SK-N-SH (cell line): ENCODE results near the gene ATF7IP2. TPM values are rescaled to one million over a fixed set of nuclear protein-coding genes. Genes with fewer than 3 reads are reported as not detected.

Experiments
- CTCF ChIA-PET: fragments of 300-600, 350-600 bp; formaldehyde crosslinking; extraction: SDS; loops from one replicate; lab custom pipeline; 2021; lab: Yijun Ruan, JAX
- POLR2A ChIA-PET: fragments of 350-600 bp; sonication (Branson Sonifier 250); formaldehyde crosslinking; extraction: SDS; loops from one replicate; lab custom pipeline; 2020; ENCODE audit warnings: antibody characterized with exemption, inconsistent platforms; lab: Yijun Ruan, JAX
- DNase-seq: peaks from one replicate; pipeline ENCODE4 v3.0.0; 2012
- H2AFZ ChIP-seq: fragments of 200-600 bp; sonication (generic); 2 replicates; pipeline ENCODE4 v1.8.1; 2016; ENCODE audit warnings: antibody characterized with exemption, mild to moderate bottlenecking, low read depth
- H3F3A ChIP-seq: fragments of 200-600 bp; sonication (generic); replicated peaks from 2 replicates; pipeline ENCODE3; 2016; ENCODE audit warnings: antibody characterized with exemption, mild to moderate bottlenecking; ENCODE audit not compliant: insufficient read depth
- H3K27ac ChIP-seq, 2 experiments: fragments of 200-500 bp in 1 of 2; fragments of 200-600 bp in 1 of 2; sonication (Bioruptor generic) in 1 of 2; sonication (generic), shearing (Covaris generic) in 1 of 2; 2 replicates each; pipeline versions ENCODE4 v1.5.1 to v1.6.1; 2014 to 2016; ENCODE audit warnings: low read depth in 2 of 2, inconsistent platforms in 1 of 2, low read length in 1 of 2, mild to moderate bottlenecking in 1 of 2, mixed read lengths in 1 of 2
- H3K27me3 ChIP-seq: fragments of 200-600 bp; sonication (generic), shearing (Covaris generic); 2 replicates; pipeline ENCODE4 v1.6.1; 2016; ENCODE audit warnings: mixed run types; ENCODE audit not compliant: insufficient read depth
- H3K36me3 ChIP-seq, 2 experiments: fragments of 200-500 bp in 1 of 2; fragments of 200-600 bp in 1 of 2; sonication (Bioruptor generic) in 1 of 2; sonication (generic) in 1 of 2; replicated peaks in 1 of 2; 2 replicates each; pipeline versions ENCODE3 to v1.5.1; 2014 to 2016; ENCODE audit warnings: low read length in 1 of 2, mild to moderate bottlenecking in 1 of 2; ENCODE audit not compliant: insufficient read depth in 2 of 2, control insufficient read depth in 1 of 2
- H3K4me1 ChIP-seq, 2 experiments: fragments of 200-500 bp in 1 of 2; fragments of 200-600 bp in 1 of 2; sonication (Bioruptor generic) in 1 of 2; sonication (generic), shearing (Covaris generic) in 1 of 2; 2 replicates each; pipeline versions ENCODE4 v1.5.1 to v1.6.1; 2014 to 2016; ENCODE audit warnings: low read depth in 1 of 2, low read length in 1 of 2, mixed run types in 1 of 2; ENCODE audit not compliant: insufficient read depth in 2 of 2, control insufficient read depth in 1 of 2
- H3K4me2 ChIP-seq: fragments of 200-600 bp; sonication (generic), shearing (Covaris generic); 2 replicates; pipeline ENCODE4 v1.6.1; 2017; ENCODE audit warnings: mixed run types
- H3K4me3 ChIP-seq, 2 experiments: fragments of 200-500 bp in 1 of 2; fragments of 200-600 bp in 1 of 2; sonication (Bioruptor generic) in 1 of 2; sonication (generic), shearing (Covaris generic) in 1 of 2; 2 replicates each; pipeline versions ENCODE4 v1.5.1 to v1.8.1; 2014 to 2016; ENCODE audit warnings: low read depth in 2 of 2, inconsistent platforms in 1 of 2, low read length in 1 of 2, mild to moderate bottlenecking in 1 of 2, mixed read lengths in 1 of 2, moderate library complexity in 1 of 2
- H3K79me2 ChIP-seq: fragments of 200-600 bp; sonication (generic); 2 replicates; pipeline ENCODE4 v1.8.1; 2017; ENCODE audit warnings: mild to moderate bottlenecking; ENCODE audit not compliant: insufficient read depth
- H3K9ac ChIP-seq: fragments of 200-600 bp; sonication (generic); 2 replicates; pipeline ENCODE4 v1.6.1; 2017; ENCODE audit warnings: mixed run types
- H3K9me2 ChIP-seq: fragments of 200-600 bp; sonication (generic); 2 replicates; pipeline ENCODE4 v1.6.1; 2017; ENCODE audit warnings: mixed run types
- H3K9me3 ChIP-seq: fragments of 200-600 bp; sonication (generic); 2 replicates; pipeline ENCODE4 v1.6.1; 2017; ENCODE audit warnings: mixed run types, mild to moderate bottlenecking, moderate library complexity
- H4K20me1 ChIP-seq: fragments of 200-600 bp; sonication (generic); 2 replicates; pipeline ENCODE4 v1.6.1; 2017; ENCODE audit warnings: mild to moderate bottlenecking, mixed run types; ENCODE audit not compliant: insufficient read depth
- ELF1 ChIP-seq: IDR thresholded peaks from 2 replicates; pipeline ENCODE4 v1.4.0; 2012
- GABPA ChIP-seq: IDR thresholded peaks from 2 replicates; pipeline ENCODE4 v1.4.0; 2012; ENCODE audit warnings: low read depth, mild to moderate bottlenecking
- GATA2 ChIP-seq: sonication (generic); formaldehyde crosslinking; IDR thresholded peaks from 2 replicates; pipeline ENCODE4 v1.5.0; 2020; ENCODE audit warnings: mild to moderate bottlenecking, missing genetic modification reagents
- JUND ChIP-seq: IDR thresholded peaks from 2 replicates; pipeline ENCODE4 v1.4.0; 2012
- MEF2A ChIP-seq: IDR thresholded peaks from 2 replicates; pipeline ENCODE4 v1.4.0; 2012; ENCODE audit warnings: low read depth, borderline replicate concordance
- MXI1 ChIP-seq: IDR thresholded peaks from 2 replicates; pipeline ENCODE4 v1.6.1; 2012; ENCODE audit warnings: mild to moderate bottlenecking, low read depth, low read length, improper control_type of control experiment
- POLR2AphosphoS5 ChIP-seq: IDR thresholded peaks from 2 replicates; pipeline ENCODE4 v1.6.1; 2012; ENCODE audit warnings: low read depth, low read length
- RAD21 ChIP-seq: IDR thresholded peaks from 2 replicates; pipeline ENCODE4 v1.6.1; 2012; ENCODE audit warnings: mild to moderate bottlenecking, low read length
- RCOR1 ChIP-seq: fragments of 150-350 bp; IDR thresholded peaks from 2 replicates; pipeline ENCODE4 v1.6.1; 2017; ENCODE audit warnings: antibody characterized with exemption, low read length
- RFX5 ChIP-seq: IDR thresholded peaks from 2 replicates; pipeline ENCODE4 v1.6.1; 2012; ENCODE audit warnings: mild to moderate bottlenecking, improper control_type of control experiment, low read length
- RXRA ChIP-seq: IDR thresholded peaks from 2 replicates; pipeline ENCODE4 v1.4.0; 2012; ENCODE audit warnings: low read depth, mild to moderate bottlenecking, borderline replicate concordance
- SIN3A ChIP-seq: IDR thresholded peaks from 2 replicates; pipeline ENCODE4 v1.6.1; 2012; ENCODE audit warnings: low read depth, mild to moderate bottlenecking, low read length, moderate library complexity, borderline replicate concordance
- TAF1 ChIP-seq: IDR thresholded peaks from 2 replicates; pipeline ENCODE4 v1.6.1; 2012; ENCODE audit warnings: low read depth, mild to moderate bottlenecking, low read length, moderate library complexity, borderline replicate concordance
- TEAD4 ChIP-seq: IDR thresholded peaks from 2 replicates; pipeline ENCODE4 v1.4.0; 2012; ENCODE audit warnings: mild to moderate bottlenecking, borderline replicate concordance; ENCODE audit not compliant: insufficient read depth
- USF1 ChIP-seq: IDR thresholded peaks from 2 replicates; pipeline ENCODE4 v1.4.0; 2012; ENCODE audit warnings: low read depth, borderline replicate concordance
- WGBS: methylation state at CpG from one replicate; pipeline ENCODE4 v1.1.6; 2017; ENCODE audit warnings: low lambda C conversion rate; 5-methylcytosine and 5-hydroxymethylcytosine counted together
- polyA plus RNA-seq, 3 experiments: library from polyadenylated mRNA; depleted of rRNA; stranded (reverse); fragments of >200 nt; gene quantifications; 2 replicates each; pipeline ENCODE4 v1.2.3, GENCODE V29; 2012
- TF ChIP-seq, protein P1 (sequence below): IDR thresholded peaks from 2 replicates; pipeline ENCODE4 v1.6.1; 2012; ENCODE audit warnings: mild to moderate bottlenecking, low read depth, low read length, moderate library complexity
- TF ChIP-seq, protein P2 (sequence below): fragments of 200-600 bp; sonication (generic); IDR thresholded peaks from 2 replicates; pipeline ENCODE4 v1.6.1; 2017; ENCODE audit warnings: antibody characterized with exemption, mild to moderate bottlenecking, moderate library complexity

ATF7IP2 gene
- polyA plus RNA-seq, 1 of the 3 experiments (the other 2 are of a cell fraction): 0.35 TPM

DNA sequence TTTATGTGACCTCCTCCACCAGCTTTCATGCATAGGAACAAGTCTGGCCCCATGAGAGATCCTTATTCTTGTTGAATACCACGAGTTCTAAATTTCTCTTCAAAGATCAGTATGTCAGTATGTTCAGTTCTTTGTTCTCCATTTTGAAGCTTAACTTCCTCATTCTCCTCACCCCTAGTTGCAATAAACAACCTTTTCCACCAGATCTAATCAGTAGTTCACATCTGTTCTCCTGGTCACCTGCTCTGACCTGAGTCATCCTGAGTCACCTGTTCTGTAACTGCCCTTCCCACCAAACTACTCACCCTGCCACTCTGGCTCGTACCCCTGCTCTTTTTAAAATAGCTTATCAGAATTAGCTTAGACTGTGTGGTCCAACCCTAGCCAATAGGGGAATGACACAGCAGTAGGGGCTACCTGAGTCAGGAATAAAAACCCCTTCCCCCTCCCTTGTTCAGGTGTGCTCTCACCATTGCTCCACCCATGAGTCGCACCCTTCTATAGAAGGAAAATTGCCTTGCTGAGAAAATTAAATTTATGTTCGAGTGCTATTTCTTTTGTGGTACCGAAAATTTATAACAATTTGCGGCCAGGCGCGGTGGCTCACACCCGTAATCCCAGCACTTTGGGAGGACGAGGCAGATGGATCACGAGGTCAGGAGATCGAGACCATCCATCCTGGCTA lies 100.0 kb downstream of the ATF7IP2 start:
- no peak for TF ChIP-seq TAF1
- no peak for TF ChIP-seq MXI1
- TF ChIP-seq ELF1: no peak
- TF ChIP-seq USF1: no peak
- no peak for TF ChIP-seq RCOR1
- no peak for TF ChIP-seq TEAD4
- DNase-seq: no peak
- ChIA-PET POLR2A (no interaction called here), CTCF (no interaction called here)
- Histone ChIP-seq H2AFZ (no peak overlapping the region), H3K4me1 (no peaks in the 10 kb centered on the region), H3K9me3 (no peaks in the 10 kb centered on the region), H4K20me1 (no peaks in the 10 kb centered on the region), H3K79me2 (no peaks in the 10 kb centered on the region), H3K9me2 (no peaks in the 10 kb centered on the region), H3K36me3 (no peaks in the 10 kb centered on the region), H3K27ac (no peak overlapping the region), H3K9ac (no peak overlapping the region), H3K4me3 (no peak overlapping the region), H3F3A (no peaks in the 10 kb centered on the region), H3K27me3 (no peaks in the 10 kb centered on the region), H3K4me2 (no peak overlapping the region)
- WGBS: 67% methylated on average over 12 of the region's 12 CpGs

DNA sequence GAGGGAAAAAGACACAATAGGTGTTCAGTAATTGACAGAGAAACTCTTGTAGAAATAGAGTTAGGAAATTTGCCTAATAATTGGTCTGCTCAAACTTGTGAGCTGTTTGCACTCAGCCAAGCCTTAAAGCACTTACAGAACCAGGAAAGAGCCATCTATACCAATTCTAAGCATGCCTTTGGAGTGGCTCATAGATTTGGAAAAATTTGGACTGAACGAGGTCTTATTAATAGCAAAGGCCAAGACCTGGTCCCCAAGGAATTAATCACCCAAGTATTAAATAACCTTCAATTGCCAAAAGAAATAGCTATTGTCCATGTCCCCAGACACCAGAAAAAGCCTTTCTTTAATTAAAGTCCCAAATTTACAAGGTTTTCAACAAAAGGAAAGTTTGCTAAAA lies 104.3 kb downstream of the ATF7IP2 start:
- no peaks in the 10 kb centered on the region for H3F3A ChIP-seq
- no peak overlapping the region for H2AFZ ChIP-seq
- no peaks in the 10 kb centered on the region for H3K9me2 ChIP-seq
- H3K9me3 ChIP-seq: no peaks in the 10 kb centered on the region
- POLR2A ChIA-PET: no interaction called here
- no peaks in the 10 kb centered on the region for H3K79me2 ChIP-seq
- H3K4me1 ChIP-seq: no peaks in the 10 kb centered on the region
- no peak overlapping the region for H3K4me3 ChIP-seq
- CTCF ChIA-PET: interaction anchor here (2.3 kb wide), 1 partner anchor 20 kb away, joined by 6 read pairs; no protein-coding TSS in a partner anchor
- H3K4me2 ChIP-seq: no peak overlapping the region
- H3K36me3 ChIP-seq: no peaks in the 10 kb centered on the region
- WGBS: 0% methylated on average over 1 of the region's 1 CpG
- no peak overlapping the region for H3K9ac ChIP-seq
- TF ChIP-seq RFX5: no peak
- TF ChIP-seq RXRA: no peak
- no peak for TF ChIP-seq RCOR1
- TF ChIP-seq, protein P1, sequence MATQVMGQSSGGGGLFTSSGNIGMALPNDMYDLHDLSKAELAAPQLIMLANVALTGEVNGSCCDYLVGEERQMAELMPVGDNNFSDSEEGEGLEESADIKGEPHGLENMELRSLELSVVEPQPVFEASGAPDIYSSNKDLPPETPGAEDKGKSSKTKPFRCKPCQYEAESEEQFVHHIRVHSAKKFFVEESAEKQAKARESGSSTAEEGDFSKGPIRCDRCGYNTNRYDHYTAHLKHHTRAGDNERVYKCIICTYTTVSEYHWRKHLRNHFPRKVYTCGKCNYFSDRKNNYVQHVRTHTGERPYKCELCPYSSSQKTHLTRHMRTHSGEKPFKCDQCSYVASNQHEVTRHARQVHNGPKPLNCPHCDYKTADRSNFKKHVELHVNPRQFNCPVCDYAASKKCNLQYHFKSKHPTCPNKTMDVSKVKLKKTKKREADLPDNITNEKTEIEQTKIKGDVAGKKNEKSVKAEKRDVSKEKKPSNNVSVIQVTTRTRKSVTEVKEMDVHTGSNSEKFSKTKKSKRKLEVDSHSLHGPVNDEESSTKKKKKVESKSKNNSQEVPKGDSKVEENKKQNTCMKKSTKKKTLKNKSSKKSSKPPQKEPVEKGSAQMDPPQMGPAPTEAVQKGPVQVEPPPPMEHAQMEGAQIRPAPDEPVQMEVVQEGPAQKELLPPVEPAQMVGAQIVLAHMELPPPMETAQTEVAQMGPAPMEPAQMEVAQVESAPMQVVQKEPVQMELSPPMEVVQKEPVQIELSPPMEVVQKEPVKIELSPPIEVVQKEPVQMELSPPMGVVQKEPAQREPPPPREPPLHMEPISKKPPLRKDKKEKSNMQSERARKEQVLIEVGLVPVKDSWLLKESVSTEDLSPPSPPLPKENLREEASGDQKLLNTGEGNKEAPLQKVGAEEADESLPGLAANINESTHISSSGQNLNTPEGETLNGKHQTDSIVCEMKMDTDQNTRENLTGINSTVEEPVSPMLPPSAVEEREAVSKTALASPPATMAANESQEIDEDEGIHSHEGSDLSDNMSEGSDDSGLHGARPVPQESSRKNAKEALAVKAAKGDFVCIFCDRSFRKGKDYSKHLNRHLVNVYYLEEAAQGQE: no peak
- no peak for TF ChIP-seq POLR2AphosphoS5
- no peak for TF ChIP-seq SIN3A
- no peak for TF ChIP-seq JUND
- no peak for TF ChIP-seq RAD21
- no peak for TF ChIP-seq ELF1
- no peak for TF ChIP-seq GABPA
- TF ChIP-seq MEF2A: no peak
- TF ChIP-seq, protein P2, sequence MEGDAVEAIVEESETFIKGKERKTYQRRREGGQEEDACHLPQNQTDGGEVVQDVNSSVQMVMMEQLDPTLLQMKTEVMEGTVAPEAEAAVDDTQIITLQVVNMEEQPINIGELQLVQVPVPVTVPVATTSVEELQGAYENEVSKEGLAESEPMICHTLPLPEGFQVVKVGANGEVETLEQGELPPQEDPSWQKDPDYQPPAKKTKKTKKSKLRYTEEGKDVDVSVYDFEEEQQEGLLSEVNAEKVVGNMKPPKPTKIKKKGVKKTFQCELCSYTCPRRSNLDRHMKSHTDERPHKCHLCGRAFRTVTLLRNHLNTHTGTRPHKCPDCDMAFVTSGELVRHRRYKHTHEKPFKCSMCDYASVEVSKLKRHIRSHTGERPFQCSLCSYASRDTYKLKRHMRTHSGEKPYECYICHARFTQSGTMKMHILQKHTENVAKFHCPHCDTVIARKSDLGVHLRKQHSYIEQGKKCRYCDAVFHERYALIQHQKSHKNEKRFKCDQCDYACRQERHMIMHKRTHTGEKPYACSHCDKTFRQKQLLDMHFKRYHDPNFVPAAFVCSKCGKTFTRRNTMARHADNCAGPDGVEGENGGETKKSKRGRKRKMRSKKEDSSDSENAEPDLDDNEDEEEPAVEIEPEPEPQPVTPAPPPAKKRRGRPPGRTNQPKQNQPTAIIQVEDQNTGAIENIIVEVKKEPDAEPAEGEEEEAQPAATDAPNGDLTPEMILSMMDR: no peak
- TF ChIP-seq GATA2 (CRISPR knock-in tag): no peak
- H3K27ac ChIP-seq: no peak overlapping the region
- no peaks in the 10 kb centered on the region for H4K20me1 ChIP-seq
- no peaks in the 10 kb centered on the region for H3K27me3 ChIP-seq
- no peak for DNase-seq
